Nephron progenitor cell (in vitro differentiated cells): ENCODE results near the gene B4GALT6.

Source experiments
- DNase-seq: peaks from one replicate; pipeline ENCODE4 v3.0.0; 2021
- H3K27ac Mint-ChIP-seq: 2 replicates; pipeline ENCODE4 v1.8.0; 2021; ENCODE audit warnings: mild to moderate bottlenecking, moderate library complexity, mixed read lengths
- H3K27me3 Mint-ChIP-seq: 2 replicates; pipeline ENCODE4 v1.8.0; 2021; ENCODE audit warnings: mild to moderate bottlenecking, low read depth, mixed read lengths; ENCODE audit not compliant: poor library complexity
- H3K36me3 Mint-ChIP-seq: 2 replicates; pipeline ENCODE4 v1.8.0; 2021; ENCODE audit warnings: low read depth, mixed read lengths
- H3K4me1 Mint-ChIP-seq: 2 replicates; pipeline ENCODE4 v1.8.0; 2021; ENCODE audit warnings: mixed read lengths
- H3K4me3 Mint-ChIP-seq: 2 replicates; pipeline ENCODE4 v1.8.0; 2021; ENCODE audit warnings: mild to moderate bottlenecking, moderate library complexity, mixed read lengths
- H3K9me3 Mint-ChIP-seq: 2 replicates; pipeline ENCODE4 v1.8.0; 2021; ENCODE audit warnings: mild to moderate bottlenecking, moderate library complexity, mixed read lengths
- TF ChIP-seq, protein P1 (sequence below): fragments of 200-600 bp; sonication (generic); IDR thresholded peaks from 2 replicates; pipeline ENCODE4 v1.5.0; 2021; ENCODE audit warnings: antibody characterized with exemption

Gene B4GALT6

DNA sequence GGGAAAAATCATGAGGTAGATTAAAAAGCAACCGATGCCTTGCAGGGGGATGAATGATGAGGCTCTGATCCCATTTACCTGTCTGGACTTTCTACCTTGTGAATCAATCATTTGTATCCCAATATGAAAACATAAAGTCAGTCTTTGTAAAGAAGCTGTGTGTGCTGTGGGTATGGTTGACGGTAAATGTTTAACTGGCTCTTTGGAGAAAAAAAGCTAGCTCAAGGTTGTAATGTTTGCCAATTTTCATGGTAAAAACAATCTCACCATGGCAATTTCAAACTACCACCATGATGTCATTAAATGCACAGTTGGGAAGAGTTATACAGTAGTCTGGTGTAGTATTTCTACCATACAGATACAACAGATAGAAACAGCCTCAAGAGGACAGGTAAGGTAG is 78.1 kb downstream of the B4GALT6 start:
- Mint-ChIP-seq H3K36me3 (no peaks in the 10 kb centered on the region), H3K4me3 (no peak overlapping the region), H3K27ac (no peak overlapping the region), H3K27me3 (peaks cover 16% of the 10 kb centered on the region), H3K9me3 (no peaks in the 10 kb centered on the region), H3K4me1 (peaks cover 32% of the 10 kb centered on the region)
- TF ChIP-seq, protein P1, sequence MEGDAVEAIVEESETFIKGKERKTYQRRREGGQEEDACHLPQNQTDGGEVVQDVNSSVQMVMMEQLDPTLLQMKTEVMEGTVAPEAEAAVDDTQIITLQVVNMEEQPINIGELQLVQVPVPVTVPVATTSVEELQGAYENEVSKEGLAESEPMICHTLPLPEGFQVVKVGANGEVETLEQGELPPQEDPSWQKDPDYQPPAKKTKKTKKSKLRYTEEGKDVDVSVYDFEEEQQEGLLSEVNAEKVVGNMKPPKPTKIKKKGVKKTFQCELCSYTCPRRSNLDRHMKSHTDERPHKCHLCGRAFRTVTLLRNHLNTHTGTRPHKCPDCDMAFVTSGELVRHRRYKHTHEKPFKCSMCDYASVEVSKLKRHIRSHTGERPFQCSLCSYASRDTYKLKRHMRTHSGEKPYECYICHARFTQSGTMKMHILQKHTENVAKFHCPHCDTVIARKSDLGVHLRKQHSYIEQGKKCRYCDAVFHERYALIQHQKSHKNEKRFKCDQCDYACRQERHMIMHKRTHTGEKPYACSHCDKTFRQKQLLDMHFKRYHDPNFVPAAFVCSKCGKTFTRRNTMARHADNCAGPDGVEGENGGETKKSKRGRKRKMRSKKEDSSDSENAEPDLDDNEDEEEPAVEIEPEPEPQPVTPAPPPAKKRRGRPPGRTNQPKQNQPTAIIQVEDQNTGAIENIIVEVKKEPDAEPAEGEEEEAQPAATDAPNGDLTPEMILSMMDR = no peak
- no peak for DNase-seq

DNA sequence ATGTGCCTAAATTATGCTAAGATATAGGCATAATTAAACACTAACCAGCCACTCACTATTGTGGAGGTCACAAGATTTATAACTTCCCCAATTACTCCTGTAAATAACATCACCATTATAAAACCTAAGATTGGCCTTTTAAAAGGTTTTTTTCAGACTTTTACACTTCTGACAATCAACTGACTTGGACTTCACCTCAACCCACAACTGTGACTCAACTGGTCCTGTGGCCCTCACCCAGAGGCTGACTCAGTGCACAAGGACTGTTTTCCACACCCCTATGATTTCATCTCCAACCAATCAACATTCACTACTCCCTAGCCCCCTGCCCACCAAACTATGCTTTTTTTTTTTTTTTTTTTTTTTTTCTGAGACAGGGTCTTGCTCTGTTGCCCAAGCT is 81.1 kb downstream of the B4GALT6 start:
- DNase-seq = no peak
- Mint-ChIP-seq H3K4me3 (no peak overlapping the region), H3K27ac (no peak overlapping the region), H3K9me3 (no peaks in the 10 kb centered on the region), H3K36me3 (no peaks in the 10 kb centered on the region), H3K4me1 (peaks cover 6% of the 10 kb centered on the region), H3K27me3 (peaks cover 16% of the 10 kb centered on the region)
- TF ChIP-seq, protein P1 = no peak

DNA sequence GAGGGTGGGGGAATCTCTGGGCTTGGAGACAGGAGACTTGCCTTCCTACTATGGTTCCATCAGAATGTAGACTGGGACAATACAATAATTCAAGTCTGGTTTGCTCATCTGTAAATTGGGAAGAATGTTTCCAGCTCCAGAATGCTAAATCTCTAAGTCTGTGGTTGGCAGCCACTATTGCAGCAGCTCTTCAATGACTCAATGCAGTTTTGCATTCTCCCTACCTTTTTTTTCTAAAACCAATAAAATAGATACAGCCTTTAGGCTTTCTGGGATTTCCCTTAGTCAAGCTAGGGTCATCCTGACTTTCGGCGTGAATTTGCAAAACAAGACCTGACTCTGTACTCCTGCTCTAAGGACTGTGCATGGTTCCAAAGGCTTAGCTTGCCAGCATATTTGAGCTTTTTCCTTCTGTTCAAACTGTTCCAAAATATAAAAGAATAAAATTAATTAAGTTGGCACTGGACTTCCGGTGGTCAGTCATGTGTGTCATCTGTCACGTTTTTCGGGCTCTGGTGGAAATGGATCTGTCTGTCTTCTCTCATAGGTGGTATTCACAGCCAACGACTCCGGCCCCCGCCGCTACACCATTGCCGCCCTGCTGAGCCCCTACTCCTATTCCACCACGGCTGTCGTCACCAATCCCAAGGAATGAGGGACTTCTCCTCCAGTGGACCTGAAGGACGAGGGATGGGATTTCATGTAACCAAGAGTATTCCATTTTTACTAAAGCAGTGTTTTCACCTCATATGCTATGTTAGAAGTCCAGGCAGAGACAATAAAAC is 86.2 kb downstream of the B4GALT6 start:
- Mint-ChIP-seq H3K4me3 (no peak overlapping the region), H3K9me3 (peaks cover 4% of the 10 kb centered on the region), H3K4me1 (no peaks in the 10 kb centered on the region), H3K27ac (no peak overlapping the region), H3K27me3 (peaks cover 5% of the 10 kb centered on the region), H3K36me3 (no peaks in the 10 kb centered on the region)
- DNase-seq = no peak
- TF ChIP-seq, protein P1 = no peak

DNA sequence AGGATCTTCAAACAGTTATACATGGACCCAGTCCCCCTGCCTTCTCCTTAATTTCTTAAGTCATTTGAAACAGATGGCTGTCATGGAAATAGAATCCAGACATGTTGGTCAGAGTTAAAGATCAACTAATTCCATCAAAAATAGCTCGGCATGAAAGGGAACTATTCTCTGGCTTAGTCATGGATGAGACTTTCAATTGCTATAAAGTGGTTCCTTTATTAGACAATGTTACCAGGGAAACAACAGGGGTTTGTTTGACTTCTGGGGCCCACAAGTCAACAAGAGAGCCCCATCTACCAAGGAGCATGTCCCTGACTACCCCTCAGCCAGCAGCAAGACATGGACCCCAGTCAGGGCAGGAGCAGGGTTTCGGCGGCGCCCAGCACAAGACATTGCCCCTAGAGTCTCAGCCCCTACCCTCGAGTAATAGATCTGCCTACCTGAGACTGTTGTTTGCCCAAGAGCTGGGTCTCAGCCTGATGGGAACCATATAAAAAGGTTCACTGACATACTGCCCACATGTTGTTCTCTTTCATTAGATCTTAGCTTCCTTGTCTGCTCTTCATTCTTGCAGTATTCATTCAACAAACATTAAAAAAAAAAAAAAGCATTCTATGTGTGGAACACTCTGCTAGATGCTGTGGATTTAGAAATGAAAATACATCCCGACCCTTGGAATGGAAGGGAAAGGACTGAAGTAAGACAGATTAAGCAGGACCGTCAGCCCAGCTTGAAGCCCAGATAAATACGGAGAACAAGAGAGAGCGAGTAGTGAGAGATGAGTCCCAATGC is 88.1 kb downstream of the B4GALT6 start:
- Mint-ChIP-seq H3K27ac (no peak overlapping the region), H3K9me3 (peaks cover 4% of the 10 kb centered on the region), H3K4me1 (peaks cover 5% of the 10 kb centered on the region), H3K4me3 (no peak overlapping the region), H3K27me3 (peaks cover 5% of the 10 kb centered on the region), H3K36me3 (no peaks in the 10 kb centered on the region)
- TF ChIP-seq, protein P1 = no peak
- DNase-seq = no peak

DNA sequence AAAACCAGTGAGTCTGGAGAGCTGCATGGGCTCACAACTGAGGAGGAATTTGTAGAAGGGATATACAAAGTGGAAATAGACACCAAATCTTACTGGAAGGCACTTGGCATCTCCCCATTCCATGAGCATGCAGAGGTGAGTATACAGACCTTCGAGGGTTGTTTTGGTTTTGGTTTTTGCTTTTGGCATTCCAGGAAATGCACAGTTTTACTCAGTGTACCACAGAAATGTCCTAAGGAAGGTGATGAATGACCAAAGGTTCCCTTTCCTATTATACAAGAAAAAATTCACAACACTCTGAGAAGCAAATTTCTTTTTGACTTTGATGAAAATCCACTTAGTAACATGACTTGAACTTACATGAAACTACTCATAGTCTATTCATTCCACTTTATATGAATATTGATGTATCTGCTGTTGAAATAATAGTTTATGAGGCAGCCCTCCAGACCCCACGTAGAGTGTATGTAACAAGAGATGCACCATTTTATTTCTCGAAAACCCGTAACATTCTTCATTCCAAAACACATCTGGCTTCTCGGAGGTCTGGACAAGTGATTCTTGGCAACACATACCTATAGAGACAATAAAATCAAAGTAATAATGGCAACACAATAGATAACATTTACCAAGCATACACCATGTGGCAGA is 89.1 kb downstream of the B4GALT6 start:
- Mint-ChIP-seq H3K4me1 (peaks cover 14% of the 10 kb centered on the region), H3K27me3 (peaks cover 5% of the 10 kb centered on the region), H3K9me3 (peaks cover 4% of the 10 kb centered on the region), H3K27ac (peak overlapping the region; percentile 34), H3K36me3 (no peaks in the 10 kb centered on the region), H3K4me3 (no peak overlapping the region)
- no peak for DNase-seq
- TF ChIP-seq, protein P1 = no peak
